Bronchial epithelial cell (primary cell): ENCODE measurements around the gene TNIP3. TPM values are rescaled to one million over a fixed set of nuclear protein-coding genes. Genes with fewer than 3 reads are reported as not detected.
A peak's percentile ranks its signal among the peaks of the same experiment; 100 is the strongest.

Experiments
- DNase-seq: peaks from one replicate; pipeline ENCODE4 v3.0.0-alpha.2; 2010; ENCODE audit warnings: low read depth
- FAIRE-seq: peaks from 2 replicates; lab custom pipeline; 2011; peaks lifted over from hg19 to GRCh38; lab: Jason Lieb, UNC
- H3K27me3 ChIP-seq: 2 replicates; pipeline ENCODE4 v1.5.1; 2011; ENCODE audit warnings: low read length; ENCODE audit not compliant: control insufficient read depth, insufficient read depth
- H3K36me3 ChIP-seq: 2 replicates; pipeline ENCODE4 v1.5.1; 2011; ENCODE audit warnings: low read length; ENCODE audit not compliant: control insufficient read depth, insufficient read depth
- H3K4me3 ChIP-seq: 2 replicates; pipeline ENCODE4 v1.5.1; 2011; ENCODE audit warnings: mild to moderate bottlenecking, low read depth, low read length, control low read depth
- total RNA-seq: library from RNA; depleted of rRNA; stranded (reverse); fragments of >200 nt; gene quantifications from 2 replicates; pipeline ENCODE4 v1.2.1, GENCODE V29; 2014
- TF ChIP-seq, protein P1 (sequence below): IDR thresholded peaks from 2 replicates; pipeline ENCODE4 v1.5.1; 2011; ENCODE audit warnings: mild to moderate bottlenecking, moderate library complexity, low read length, control low read depth, inconsistent platforms; ENCODE audit not compliant: insufficient read depth, severe bottlenecking

TNIP3 gene
- total RNA-seq, 1 donor from 2014 or later = not detected

- Histone ChIP-seq H3K36me3 (no peaks in the 10 kb centered on the region), H3K4me3 (peak overlapping the region; percentile 42), H3K27me3 (no peaks in the 10 kb centered on the region)
- DNase-seq = peak; percentile 16
- FAIRE-seq = no peak
- TF ChIP-seq, protein P1, sequence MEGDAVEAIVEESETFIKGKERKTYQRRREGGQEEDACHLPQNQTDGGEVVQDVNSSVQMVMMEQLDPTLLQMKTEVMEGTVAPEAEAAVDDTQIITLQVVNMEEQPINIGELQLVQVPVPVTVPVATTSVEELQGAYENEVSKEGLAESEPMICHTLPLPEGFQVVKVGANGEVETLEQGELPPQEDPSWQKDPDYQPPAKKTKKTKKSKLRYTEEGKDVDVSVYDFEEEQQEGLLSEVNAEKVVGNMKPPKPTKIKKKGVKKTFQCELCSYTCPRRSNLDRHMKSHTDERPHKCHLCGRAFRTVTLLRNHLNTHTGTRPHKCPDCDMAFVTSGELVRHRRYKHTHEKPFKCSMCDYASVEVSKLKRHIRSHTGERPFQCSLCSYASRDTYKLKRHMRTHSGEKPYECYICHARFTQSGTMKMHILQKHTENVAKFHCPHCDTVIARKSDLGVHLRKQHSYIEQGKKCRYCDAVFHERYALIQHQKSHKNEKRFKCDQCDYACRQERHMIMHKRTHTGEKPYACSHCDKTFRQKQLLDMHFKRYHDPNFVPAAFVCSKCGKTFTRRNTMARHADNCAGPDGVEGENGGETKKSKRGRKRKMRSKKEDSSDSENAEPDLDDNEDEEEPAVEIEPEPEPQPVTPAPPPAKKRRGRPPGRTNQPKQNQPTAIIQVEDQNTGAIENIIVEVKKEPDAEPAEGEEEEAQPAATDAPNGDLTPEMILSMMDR = no peak
Measured at GRCh38 chr4:121156822-121157769, 7.0 kb downstream of the TNIP3 start.

GRCh38 chr4:121155893-121156292 lies 8.2 kb downstream of the TNIP3 start:
- Histone ChIP-seq H3K4me3 (peak overlapping the region; percentile 12), H3K36me3 (no peaks in the 10 kb centered on the region), H3K27me3 (no peaks in the 10 kb centered on the region)
- TF ChIP-seq, protein P1 = no peak
- DNase-seq (peak; percentile 92), FAIRE-seq (no peak)

- TF ChIP-seq, protein P1 = no peak
- Histone ChIP-seq H3K4me3 (no peak overlapping the region), H3K27me3 (no peaks in the 10 kb centered on the region), H3K36me3 (no peaks in the 10 kb centered on the region)
- no peak for DNase-seq
- FAIRE-seq = no peak
Measured at GRCh38 chr4:121154103-121154515, 10.0 kb downstream of the TNIP3 start.

DNA sequence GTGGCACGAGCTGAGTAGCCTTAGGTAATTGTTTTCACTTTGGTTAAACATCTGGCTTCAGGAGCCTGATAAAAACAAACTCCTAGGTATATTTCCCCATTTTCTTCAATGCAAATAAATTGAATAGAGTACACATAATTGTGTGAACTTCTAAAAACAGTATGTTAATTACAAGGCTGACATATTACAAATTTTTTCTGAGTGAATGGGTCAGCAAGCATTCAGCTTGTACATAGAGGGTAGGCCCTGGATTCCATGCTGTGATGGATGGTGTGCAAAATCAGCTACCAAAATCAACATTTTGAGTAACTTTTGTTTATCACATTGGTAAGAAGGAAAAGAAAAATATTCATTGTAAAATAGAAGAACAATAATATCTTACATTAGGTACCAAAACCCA lies 12.2 kb downstream of the TNIP3 start:
- TF ChIP-seq, protein P1 = no peak
- FAIRE-seq (no peak), DNase-seq (no peak)
- Histone ChIP-seq H3K36me3 (no peaks in the 10 kb centered on the region), H3K4me3 (no peak overlapping the region), H3K27me3 (no peaks in the 10 kb centered on the region)

DNA sequence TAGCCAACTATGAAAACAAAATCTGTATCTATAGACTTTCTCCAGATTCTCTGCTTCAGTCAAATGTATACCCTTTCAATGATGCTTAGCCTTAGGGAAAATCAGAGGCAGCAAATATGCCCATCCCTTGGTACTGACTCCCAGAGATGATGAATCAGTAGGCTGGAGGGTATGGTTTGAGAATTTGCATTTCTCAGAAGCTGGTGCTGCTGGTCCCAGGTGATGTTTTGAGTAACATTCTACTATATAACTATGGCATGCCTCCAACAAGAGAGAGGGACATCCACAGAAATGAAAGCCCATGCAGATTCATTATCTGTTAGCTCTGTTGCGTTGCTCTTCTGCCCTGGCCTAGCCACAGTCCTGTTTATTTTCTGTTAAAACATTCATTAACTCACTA lies 13.6 kb downstream of the TNIP3 start:
- Histone ChIP-seq H3K4me3 (no peak overlapping the region), H3K27me3 (no peaks in the 10 kb centered on the region), H3K36me3 (no peaks in the 10 kb centered on the region)
- TF ChIP-seq, protein P1 = no peak
- FAIRE-seq (no peak), DNase-seq (no peak)

- FAIRE-seq = no peak
- TF ChIP-seq, protein P1 = no peak
- H3K27me3 ChIP-seq = no peaks in the 10 kb centered on the region
- H3K36me3 ChIP-seq = no peaks in the 10 kb centered on the region
- H3K4me3 ChIP-seq = no peak overlapping the region
- DNase-seq = no peak
Measured at GRCh38 chr4:121150003-121150402, 14.1 kb downstream of the TNIP3 start.
